Measurements from ENCODE around the gene ROS1. TPM values are rescaled to one million over a fixed set of nuclear protein-coding genes. Genes with fewer than 3 reads are reported as not detected.
"Not testable (repeated sequence)": the region's sequence is repeated elsewhere in the genome, so short reads cannot be mapped to it uniquely, and the experiment has no call there.

Gene ROS1
- total RNA-seq, 2 experiments from 2014 or later = not detected

DNA sequence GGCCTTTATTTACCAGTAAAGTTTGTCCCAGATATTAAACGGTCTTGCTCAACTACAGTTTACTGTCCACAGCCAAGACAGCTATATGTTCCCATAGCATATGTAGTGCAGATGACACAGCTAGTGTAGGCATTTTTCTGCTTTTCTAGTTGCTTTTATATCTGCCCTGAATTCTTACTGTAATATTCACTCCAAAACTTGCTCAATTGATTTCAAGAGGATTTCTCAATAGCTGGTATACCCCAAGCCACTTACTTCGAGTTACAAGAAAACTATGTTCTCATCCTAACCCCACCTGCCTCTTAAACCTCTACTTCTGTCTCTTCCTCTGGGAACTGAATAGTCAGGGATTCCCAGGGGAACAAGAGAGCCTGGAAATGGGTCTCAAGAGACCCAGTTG is 18.9 kb upstream of the ROS1 start:
- ChIA-PET CTCF (no interaction called here), POLR2A (no interaction called here)

DNA sequence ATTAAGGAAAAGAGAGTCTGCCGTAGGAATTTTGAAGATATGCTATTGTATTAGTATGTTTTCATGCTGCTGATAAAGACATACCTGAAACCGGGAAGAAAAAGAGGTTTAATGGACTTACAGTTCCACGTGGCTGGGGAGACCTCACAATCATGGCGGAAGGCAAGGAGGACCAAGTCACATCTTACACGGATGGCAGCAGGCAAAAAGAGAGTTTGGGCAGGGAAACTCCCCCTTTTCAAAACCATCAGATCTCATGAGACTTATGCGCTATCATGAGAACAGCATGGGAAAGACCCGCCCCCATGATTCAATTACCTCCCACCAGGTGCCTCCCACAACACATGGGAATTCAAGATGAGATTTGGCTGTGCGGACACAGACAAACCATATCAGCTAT is 16.6 kb upstream of the ROS1 start:
- POLR2A ChIA-PET = not testable (repeated sequence)
- CTCF ChIA-PET = interaction anchor here (0.6 kb wide), 1 partner anchor 144 kb away, joined by 3 read pairs; no protein-coding TSS in a partner anchor

DNA sequence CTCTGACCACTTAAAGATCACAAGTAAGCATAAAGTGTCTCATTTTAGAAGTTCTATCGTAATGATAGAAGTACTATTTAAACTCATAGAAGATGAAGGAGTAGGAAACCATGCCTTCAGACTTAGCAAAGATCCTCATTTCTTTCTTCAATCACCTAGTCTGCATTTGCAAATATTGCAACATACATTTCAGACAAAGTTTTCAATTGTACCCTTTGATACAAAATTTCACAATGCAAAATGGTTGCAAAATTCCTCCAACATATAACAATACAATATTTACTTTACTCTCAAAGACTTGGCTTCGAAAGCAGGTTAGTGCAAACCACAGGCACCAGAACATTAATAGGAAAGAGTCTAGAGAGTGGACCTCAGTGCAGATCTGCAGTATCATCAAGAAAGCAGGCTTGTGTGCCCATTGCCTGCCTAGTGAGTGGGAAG is 16.1 kb upstream of the ROS1 start:
- ChIA-PET CTCF (interaction anchor here (0.6 kb wide), 1 partner anchor 144 kb away, joined by 3 read pairs; no protein-coding TSS in a partner anchor), POLR2A (no interaction called here)

DNA sequence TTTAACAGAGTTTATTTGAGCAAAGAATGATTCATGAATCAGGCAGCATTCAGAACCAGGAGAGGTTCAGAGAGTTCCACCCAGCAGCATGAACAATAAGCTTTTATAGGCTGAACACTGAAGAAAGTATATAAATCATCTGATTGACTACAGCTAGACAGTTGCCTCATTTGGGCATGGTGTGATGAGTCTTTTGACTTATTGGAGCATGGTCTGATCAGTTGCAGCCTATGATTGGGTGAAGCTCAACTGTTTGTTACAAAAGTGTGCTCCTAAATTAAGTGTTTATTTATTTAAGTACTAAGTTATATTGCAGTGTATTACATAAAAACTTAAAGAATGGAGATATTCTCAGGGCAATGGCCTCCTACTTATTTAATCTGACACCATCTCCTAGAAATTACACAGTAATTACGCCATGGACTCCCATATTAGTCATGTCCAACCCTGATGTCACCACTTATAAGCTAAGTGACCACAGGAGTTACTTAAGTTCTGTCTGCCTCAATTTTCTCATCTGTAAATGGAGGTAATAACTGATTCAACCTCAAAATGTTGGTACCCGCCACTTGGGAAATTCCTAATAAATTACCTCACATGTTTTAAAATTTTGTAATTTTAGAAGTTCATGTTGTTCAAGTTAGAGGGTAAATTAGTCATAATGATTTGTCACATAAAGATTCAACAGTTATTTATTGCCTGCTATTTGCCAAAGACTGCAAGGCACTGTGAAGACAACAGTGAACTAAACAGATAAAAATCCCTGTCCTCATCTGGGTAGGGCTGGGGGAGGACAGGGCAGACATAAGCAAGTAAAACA is 15.2 kb upstream of the ROS1 start:
- ChIA-PET POLR2A (no interaction called here), CTCF (interaction anchor here (0.7 to 1.1 kb wide), 2 partner anchors 9 to 111 kb away, joined by 3 read pairs; no protein-coding TSS in a partner anchor)

DNA sequence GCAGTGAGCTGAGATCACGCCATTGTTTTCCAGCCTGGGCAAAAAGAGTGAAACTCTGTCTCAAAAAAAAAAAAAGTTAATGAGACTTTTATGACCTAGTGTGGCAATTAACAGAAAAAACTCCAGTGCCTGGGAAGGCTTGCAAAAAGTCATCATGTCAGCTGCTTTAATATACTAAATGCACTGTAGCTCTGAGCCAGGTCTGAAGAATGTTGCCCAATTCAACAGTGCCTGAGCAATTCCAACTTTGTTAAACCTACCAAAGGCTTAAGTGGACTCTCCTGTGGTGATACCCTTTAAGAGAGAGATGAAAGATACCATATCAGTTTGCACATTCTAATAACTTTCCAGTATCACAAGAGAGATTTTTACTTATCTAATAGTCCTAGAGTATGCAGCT is 6.5 kb upstream of the ROS1 start:
- ChIA-PET CTCF (no interaction called here), POLR2A (no interaction called here)

DNA sequence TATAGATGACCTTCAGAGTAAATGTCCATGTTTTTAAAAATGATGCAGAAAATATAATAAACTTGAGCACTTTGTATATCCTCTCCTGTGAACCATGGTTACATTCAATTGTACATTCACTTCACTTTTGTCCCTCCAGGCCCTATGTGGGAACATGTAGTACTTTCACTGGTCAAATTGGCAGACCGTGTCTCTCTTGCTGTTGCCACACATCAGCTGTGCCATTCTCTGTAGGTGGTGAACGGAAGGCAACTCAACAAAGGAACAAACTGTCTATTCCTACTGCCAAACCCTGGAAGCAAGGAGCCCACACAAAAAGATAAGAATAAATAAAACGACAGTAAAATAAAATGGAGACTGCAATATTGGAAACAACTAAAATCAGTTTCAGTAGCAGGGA is 2.0 kb downstream of the ROS1 start:
- POLR2A ChIA-PET = no interaction called here
- CTCF ChIA-PET = no interaction called here

DNA sequence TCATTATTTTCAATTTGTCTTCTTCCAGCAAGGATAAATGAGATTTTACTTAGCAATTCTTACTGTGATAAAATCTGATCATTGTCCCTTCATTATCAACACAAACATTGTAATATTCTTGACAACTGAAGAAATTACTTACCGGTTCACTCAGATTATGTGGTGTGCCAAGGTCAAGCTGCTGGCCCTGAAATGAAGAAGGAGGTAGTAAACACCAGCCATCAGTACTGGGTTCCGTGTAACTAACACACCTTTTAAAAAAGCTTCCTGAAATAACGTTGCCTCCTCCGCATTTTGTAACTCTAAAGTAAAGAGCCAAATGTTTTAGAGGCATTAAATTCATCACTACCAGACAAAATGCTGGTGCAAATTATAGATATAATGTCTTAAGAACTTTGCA is 7.4 kb downstream of the ROS1 start:
- ChIA-PET CTCF (no interaction called here), POLR2A (no interaction called here)

DNA sequence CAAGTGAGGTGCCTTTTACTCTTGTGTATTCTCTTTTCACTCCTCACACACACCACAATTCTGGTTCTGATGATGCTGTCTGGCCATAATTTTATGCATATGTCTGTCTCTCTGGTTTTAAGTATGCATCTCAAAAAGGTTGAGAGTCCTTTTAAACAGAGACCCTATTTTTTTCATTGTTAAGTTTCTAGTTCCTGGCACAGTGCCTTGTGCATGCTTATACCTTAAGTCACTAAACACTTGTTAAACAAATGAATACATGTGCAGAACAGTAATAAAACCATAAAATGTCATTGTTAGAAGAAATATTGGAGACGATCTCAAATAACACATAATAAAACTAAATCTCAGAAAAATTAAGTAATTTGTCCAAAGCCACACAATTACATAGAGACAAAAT is 7.9 kb downstream of the ROS1 start:
- ChIA-PET CTCF (no interaction called here), POLR2A (no interaction called here)

DNA sequence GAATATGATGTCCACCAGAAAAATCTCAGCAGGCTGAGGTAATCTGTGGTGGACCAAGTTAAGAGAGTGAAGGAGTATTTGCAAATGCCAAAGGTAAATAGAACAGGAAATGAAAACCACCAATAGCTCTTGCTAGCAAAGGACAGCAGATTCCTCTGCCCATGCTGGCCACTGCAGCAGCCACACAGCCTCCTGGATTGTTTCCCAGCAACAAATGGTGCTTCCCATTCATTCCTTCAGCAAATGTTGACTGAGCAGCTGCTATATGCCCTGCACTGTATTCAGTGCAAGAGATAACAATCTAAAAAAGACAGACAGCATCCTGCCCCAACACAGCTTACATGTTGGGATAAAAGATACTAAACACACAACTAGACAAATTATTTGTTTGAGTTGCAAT is 11.0 kb downstream of the ROS1 start:
- CTCF ChIA-PET = no interaction called here
- POLR2A ChIA-PET = no interaction called here

DNA sequence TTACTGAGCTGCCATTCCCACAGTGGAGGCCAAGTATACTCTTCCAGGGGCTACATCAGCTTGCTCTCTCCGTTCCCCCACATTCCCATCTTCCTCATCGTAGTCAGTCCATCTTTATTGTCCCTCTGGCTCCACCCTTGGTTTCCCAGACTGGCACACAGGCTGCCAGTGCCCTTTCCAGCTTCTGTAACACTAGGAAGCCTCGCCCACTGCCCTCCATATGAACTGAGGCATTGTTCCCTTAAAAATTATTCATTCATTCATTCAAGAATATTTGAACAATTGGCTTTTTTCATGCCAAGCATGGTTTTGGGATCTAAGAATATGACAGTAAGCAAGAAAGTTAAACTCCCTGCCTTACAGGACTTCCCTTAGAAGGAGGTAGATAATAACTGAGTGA is 14.3 kb downstream of the ROS1 start:
- POLR2A ChIA-PET = no interaction called here

DNA sequence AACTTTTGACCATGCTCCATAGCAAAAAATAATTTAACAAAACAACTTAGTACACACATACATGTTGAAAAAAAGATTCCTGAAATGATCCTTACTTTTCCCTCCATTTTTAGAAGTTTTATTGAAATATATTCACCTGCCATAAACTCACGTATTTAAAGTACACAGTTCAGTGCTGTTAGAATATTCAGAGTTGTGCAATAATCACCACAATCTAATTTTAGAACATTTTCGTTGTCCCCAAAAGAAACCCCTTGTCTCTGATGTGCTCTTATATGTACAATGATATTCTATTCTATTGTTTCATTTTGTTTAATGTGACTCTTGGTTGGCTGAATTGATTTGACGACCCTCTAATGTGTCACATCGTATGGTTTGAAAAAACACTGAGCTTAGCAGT is 15.9 kb downstream of the ROS1 start:
- ChIA-PET CTCF (interaction anchor here (1.0 kb wide), 1 partner anchor 40 kb away, joined by 3 read pairs; no protein-coding TSS in a partner anchor), POLR2A (no interaction called here)

More for the DNA sequence above, 14.3 kb downstream of the ROS1 start:
- CTCF ChIA-PET = no interaction called here

DNA sequence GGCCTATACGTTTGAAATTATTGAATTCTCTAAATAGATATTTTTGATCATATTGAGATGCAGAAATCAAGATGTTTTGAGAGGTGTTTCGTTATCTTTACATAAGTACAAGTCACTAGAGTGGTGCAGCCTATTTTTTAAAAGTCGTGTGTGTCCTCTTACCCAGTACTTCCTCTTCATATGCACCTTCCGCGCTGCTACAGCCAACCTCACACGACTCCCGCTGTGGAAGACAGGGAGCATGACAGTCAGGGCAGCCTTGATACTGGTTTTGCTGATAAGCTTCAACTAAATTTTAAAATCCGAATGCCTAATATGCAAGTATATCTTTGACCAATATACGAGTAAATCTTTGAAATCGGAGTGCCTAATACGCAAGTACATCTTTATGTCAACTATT is 16.3 kb downstream of the ROS1 start:
- POLR2A ChIA-PET = no interaction called here
- CTCF ChIA-PET = no interaction called here

DNA sequence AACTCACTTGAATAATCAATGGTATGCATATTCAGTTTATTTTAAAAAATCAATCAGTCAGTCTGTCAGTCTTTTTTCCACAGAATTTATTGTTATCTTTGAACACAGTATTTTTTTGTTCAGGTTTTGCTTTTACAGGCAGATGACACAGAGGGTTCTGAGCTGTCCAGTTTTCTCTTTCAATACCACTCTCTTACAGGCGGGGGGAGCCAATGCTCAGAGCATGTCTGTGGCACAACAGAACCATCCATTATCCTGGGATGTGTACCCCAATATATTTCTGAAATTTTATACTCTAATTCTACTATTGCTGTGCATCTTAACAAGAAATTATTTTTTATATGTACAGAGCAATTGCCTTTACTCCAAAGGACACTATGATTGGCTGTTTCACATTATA is 21.2 kb downstream of the ROS1 start:
- POLR2A ChIA-PET = no interaction called here
- CTCF ChIA-PET = interaction anchor here (1.2 to 1.3 kb wide), 2 partner anchors 13 to 45 kb away, joined by 3 to 4 read pairs; no protein-coding TSS in a partner anchor

DNA sequence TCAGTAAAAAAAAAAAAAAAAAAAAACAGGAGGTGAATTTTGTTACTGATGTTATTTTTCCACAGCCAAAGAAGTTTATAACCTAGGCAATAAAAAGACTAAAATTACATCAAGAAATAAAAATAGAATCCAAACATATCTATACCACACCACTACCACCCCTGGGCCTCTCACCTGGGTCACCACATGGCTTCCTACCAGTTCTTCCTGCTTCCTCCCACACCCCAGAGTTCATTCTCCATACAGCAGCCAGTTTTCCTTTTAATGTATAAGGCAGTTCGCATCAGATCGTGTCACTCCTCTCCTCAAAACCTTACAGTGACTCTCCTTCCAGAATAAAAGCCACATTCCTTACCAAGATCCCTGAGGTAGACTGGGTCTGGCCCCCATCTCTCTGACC is 23.9 kb downstream of the ROS1 start:
- ChIA-PET POLR2A (no interaction called here), CTCF (interaction anchor here (0.7 kb wide), 1 partner anchor 977 kb away, joined by 3 read pairs; no protein-coding TSS in a partner anchor)

DNA sequence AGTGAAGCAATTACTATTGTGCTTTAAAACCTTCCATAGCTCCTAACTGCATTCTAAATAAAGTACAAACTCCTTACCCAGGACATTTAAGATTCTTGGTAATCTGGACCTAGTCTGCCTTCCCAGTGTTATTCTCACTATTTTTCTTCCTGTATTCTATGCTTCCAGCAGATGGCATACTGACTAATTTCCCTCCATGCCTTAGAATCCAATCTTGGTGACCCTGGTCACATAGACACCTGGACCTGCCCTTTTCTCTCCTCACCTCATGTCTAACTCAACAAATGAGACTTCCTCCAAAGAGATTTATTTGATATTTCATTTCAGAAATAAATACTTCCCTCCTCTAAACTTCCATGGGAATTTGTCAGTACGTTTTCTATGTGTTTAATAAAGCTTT is 25.8 kb downstream of the ROS1 start:
- ChIA-PET CTCF (no interaction called here), POLR2A (no interaction called here)

DNA sequence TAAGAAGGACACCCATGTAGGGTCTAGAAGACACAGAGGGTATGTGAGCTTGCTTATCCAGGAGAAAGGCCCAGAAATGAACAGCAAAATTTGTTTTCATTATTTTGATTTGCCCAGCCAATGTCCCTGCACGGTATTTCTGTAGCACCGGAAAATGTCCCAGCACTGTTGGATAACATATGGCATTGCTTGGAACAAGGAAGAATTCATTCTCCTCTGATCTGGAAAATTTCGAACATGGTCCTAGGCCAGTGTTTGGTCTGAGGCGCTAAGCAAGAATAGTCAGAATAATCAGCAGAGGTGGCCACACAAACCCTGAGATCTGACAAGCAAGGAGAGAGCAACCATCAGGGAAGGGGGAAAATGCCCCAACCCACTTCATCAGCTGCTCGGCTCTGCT is 26.6 kb downstream of the ROS1 start:
- ChIA-PET CTCF (no interaction called here), POLR2A (no interaction called here)

DNA sequence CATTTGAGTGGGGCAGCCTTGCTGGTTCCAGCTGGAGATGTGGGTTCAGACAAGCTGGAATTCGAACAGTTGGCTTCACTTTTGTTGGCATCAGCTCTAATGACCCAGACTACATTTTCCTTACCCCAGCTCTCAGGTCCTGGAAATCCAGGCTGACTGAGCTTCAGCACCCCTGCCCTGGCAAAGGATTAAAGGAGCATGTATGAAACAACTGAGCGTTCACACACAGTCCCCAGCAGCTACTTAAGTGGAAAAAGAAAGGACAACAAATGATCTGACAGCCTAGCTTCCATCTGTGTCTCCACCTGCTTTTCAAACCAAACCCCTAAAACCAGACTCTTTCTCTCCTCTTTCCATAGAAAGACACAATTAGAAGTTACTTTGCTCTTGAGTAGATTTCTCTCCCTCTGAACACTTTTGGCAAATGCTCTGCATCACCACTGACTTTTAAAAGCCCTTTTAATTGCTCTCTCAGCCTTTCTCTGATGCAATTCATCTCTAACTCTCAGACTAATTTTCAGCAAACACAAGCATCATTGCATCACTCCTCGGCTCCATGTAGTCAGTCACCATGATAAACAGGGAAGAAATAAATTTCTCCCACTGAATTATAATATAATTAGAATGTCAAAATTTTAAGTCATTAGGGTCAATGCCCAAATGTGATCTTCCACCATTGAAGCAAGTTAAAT is 28.1 kb downstream of the ROS1 start:
- POLR2A ChIA-PET = no interaction called here
- CTCF ChIA-PET = no interaction called here

DNA sequence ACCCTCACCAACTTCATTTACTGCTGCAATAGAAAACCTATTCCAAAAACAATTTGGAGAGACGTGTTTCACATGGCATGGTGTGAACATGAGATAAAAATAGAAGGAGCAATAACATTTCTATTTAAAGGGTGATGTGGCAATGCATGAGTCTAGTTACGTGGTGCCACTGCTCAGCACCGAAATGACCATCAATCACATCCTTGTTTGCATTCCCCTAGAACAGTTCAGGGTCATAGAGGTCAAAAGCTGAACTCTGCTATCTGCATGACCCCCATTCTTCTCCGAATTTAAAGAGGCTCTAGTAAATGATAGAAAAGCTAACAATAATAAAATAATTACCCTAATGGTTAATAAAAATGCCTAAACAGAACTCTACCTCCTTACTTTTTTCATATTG is 29.5 kb downstream of the ROS1 start:
- CTCF ChIA-PET = no interaction called here
- POLR2A ChIA-PET = no interaction called here

DNA sequence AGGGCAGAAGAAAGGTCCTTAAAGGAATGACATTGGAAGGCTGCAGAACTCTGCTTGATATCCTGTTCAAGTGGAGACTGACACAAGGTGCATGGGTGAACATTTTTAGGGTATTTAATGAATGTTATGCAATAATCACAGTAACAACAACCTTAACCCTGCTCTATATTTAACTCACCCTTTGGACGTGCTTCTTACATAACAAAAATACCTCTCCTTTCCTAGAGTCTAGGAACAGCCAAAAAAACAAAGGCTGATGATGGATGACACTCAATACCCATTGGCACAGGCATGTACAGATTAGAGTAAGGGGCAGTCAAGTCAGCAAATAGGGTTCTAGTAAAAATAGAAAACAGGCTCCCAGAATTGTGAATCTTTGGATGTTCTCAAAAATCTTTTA is 30.6 kb downstream of the ROS1 start:
- CTCF ChIA-PET = no interaction called here

DNA sequence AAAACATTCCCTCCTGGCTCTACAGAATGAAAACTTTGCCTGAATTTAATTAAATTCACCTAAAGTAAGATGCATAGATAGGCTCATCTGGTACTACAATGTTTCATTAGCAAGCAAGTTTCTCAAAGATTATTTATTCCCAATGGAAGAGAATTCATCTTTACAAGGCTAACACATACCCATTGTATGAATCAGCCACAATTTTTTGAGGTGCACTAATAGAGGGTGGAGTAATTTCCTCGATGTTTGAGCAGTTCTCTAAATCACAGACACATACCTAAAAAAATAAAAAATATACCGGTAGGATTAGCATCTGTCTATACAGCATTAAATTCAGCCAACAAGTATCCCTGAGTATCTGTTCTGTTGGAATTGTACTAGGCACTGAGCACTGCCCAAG is 32.7 kb downstream of the ROS1 start:
- ChIA-PET POLR2A (no interaction called here), CTCF (no interaction called here)

More for the DNA sequence above, 30.6 kb downstream of the ROS1 start:
- POLR2A ChIA-PET = no interaction called here

DNA sequence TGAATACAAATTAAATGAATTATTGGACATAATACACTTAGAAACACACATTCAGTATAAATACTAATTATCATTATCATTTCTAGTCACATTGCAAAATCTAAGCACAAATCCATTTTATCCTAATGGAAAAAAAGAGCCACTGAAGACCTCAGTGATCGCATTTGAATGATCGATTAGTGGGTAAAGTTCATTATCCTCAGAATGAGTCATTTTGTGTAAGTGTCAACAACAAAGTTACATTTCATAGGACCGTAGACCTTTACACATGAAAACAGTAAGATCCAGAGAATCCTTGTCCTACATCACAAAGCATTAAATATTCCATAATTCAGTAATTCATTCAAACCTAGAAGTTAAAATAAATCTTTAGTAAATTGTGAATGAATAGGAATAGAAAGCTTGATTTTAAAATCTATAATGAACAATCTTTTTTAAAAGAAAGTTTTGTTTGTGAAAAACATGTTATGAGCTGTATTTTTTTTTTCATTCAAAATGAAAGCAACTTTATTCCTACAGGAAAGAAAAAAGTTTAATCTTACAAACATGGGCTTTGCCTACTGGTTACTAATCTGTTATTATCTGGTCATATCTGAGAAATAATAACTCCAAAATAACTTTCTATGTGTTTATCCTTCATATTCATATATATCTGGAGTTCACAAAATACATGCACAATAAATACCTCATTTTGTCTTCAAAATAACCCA is 33.7 kb downstream of the ROS1 start:
- ChIA-PET CTCF (no interaction called here), POLR2A (no interaction called here)

All from activated CD8-positive, alpha-beta memory T cell treated with anti-CD3 and anti-CD28 coated beads for 36 hours (primary cell).